VCaP (cell line): ENCODE results near the gene DNAJC22.
"Not testable (repeated sequence)": the region's sequence is repeated elsewhere in the genome, so short reads cannot be mapped to it uniquely, and the experiment has no call there.

Experiments used
- H3K27ac ChIP-seq: fragments of 450-650 bp; 2 replicates; pipeline ENCODE4 v1.5.1; 2017
- TF ChIP-seq, protein P1 (sequence below): fragments of 450-650 bp; conservative IDR thresholded peaks from 2 replicates; pipeline ENCODE4 v1.5.1; 2017; ENCODE audit warnings: mild to moderate bottlenecking, moderate library complexity

The DNAJC22 gene

DNA sequence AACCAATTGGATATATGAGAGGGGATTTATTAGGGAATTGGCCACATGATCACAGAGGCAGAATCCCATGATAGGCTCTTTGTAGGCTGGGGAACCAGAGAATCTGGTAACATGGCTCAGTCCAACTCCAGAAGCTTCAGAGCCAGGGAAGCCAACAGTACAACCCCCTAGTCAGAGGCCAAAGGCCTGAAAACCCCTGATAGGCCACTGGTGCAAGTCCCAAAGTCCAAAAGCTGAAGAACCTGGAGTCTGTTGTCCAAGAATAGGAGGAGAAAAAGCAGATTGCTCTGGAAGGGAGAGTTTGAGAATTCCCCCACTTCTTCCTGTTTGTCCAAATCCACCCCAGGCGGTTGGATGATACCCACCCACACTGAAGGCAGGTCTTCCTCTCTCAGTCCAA, 31.9 kb upstream of the DNAJC22 start:
- TF ChIP-seq, protein P1, sequence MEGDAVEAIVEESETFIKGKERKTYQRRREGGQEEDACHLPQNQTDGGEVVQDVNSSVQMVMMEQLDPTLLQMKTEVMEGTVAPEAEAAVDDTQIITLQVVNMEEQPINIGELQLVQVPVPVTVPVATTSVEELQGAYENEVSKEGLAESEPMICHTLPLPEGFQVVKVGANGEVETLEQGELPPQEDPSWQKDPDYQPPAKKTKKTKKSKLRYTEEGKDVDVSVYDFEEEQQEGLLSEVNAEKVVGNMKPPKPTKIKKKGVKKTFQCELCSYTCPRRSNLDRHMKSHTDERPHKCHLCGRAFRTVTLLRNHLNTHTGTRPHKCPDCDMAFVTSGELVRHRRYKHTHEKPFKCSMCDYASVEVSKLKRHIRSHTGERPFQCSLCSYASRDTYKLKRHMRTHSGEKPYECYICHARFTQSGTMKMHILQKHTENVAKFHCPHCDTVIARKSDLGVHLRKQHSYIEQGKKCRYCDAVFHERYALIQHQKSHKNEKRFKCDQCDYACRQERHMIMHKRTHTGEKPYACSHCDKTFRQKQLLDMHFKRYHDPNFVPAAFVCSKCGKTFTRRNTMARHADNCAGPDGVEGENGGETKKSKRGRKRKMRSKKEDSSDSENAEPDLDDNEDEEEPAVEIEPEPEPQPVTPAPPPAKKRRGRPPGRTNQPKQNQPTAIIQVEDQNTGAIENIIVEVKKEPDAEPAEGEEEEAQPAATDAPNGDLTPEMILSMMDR = no peak
- no peak overlapping the region for H3K27ac ChIP-seq

DNA sequence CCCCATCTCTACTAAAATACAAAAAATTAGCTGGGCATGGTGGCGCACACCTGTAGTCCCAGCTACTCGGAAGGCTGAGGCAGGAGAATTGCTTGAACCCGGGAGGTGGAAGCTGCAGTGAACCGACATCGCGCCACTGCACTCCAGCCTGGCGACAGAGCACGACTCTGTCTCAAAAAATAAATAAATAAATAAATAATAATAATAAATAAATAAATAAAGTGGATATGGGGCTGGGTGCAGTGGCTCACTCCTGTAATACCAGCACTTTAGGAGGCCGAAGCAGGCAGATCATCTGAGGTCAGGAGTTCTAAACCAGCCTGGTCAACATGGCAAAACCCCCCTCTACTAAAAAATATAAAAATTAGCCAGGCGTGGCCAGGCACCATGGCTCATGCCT, 29.6 kb upstream of the DNAJC22 start:
- not testable (repeated sequence) for H3K27ac ChIP-seq

DNA sequence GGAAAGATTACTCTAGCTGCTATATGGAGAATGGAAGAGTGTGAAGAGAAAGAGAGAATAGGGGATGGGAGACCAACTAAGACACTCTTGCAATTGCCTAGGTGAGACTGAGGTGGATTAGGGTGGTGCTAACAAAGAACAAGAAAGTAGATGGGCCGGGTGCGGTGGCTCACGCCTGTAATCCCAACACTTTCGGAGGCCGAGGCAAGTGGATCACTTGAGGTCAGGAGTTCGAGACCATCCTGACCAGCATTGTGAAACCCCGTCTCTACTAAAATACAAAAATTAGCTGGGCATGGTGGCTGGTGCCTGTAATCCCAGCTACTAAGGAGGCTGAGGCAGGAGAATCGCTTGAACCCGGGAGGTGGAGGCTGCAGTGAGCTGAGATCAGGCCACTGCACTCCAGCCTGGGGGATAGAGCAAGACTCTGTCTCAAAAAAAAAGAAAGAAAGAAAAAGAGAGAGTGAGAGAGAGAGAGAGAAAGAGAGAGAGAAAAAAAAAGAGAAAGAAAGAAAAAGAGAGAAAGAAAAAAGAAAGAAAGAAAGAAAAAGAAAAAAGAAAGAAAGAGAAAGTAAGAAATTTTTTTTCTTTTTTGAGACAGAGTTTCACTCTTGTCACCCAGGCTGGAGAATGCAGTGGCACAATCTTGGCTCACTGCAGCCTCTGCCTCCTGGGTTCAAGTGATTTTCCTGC, 26.1 kb upstream of the DNAJC22 start:
- H3K27ac ChIP-seq = not testable (repeated sequence)

DNA sequence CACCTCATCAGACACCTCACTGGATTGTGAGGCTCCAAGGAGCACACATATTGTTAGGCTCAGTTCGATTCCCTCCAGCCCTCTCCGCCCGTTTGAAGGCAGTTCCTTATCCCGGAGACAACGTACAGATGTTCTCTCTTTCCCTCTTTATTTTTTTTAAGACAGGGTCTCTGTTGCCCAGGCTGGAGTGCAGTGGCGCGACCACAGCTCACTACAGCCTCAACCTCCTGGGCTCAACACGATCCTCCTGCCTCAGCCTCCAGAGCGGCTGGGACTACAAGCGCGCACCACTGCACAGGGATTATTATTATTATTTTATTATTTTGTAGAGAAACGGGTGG, 24.4 kb upstream of the DNAJC22 start:
- TF ChIP-seq, protein P1 = no peak
- peak overlapping the region; percentile 78 for H3K27ac ChIP-seq

DNA sequence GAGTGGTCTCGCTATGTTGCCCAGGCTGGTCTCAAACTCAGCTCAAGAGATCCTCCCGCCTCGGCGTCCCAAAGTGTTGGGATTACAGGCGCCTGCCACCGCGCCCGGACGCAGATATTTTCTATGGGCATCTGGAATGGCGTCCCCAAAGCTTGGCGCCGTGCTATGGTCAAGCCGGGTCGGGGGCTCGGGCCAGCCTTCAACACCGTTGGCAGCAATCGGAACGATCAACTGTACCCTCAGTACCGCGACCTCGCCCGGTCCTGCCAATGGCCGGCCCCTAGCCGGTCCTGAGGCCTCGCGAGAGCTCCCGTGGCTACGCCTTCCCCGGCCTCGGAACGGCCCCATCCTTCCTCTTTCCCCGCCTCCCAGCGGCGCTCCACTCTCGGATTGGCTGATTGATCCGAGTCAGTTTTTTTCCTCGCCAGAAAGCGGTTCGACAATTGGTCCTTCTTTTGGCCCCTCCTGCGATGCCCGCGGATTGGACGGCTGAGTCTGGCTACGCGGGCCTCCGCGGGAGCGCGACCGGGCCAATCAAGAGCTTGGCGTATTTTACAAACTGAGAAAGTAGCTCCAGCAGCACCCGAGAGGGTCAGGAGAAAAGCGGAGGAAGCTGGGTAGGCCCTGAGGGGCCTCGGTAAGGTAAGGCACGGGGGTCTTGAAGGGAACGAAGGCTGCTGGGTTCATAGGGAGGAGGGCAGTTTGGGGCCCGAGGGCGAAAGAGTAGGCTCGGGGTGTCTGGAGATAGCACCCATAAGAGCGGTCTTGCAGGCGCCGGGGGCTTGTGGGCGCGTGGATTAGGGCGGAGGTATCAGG, 23.8 kb upstream of the DNAJC22 start, which contains the start of gene TROAP:
Gene TROAP, plus strand, starts transcription at position 548 of the 816 bp plus-strand sequence. CDS start 354 bp downstream, outside the sequence.
- H3K27ac ChIP-seq = peak within 1 kb of the TSS; percentile 78

DNA sequence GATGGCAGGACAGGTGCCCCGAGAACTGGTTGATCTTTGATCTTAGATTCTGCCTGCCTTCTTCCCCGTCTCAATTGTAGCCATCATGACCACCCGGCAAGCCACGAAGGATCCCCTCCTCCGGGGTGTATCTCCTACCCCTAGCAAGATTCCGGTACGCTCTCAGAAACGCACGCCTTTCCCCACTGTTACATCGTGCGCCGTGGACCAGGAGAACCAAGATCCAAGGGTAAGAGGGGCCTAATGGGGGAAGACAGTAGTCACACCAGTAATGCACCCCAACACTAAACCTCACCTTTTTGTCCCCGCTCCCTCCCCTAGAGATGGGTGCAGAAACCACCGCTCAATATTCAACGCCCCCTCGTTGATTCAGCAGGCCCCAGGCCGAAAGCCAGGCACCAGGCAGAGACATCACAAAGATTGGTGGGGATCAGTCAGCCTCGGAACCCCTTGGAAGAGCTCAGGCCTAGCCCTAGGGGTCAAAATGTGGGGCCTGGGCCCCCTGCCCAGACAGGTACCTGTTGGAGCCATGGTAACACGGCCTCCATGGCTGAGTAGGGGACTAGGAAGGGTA, 23.1 kb upstream of the DNAJC22 start:
- TF ChIP-seq, protein P1 = no peak
- H3K27ac ChIP-seq = peak overlapping the region; percentile 78; the same call in 1 of the 2 replicates

More for the DNA sequence above, 23.8 kb upstream of the DNAJC22 start, which contains the start of gene TROAP:
- TF ChIP-seq, protein P1 = no peak

DNA sequence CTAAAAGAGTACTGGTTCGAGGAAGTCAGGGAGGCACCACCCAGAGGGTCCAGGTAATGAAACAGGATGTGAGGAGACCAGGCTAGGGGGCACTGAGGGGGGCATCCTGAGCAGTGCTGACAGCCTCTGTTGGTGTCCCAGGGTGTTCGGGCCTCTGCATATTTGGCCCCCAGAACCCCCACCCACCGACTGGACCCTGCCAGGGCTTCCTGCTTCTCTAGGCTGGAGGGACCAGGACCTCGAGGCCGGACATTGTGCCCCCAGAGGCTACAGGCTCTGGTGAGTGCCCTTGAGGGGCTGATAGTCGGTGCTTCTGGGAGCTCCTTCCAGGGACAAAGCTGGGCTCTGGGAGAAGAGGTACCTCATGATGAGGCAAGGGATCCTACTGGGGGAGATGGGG, 21.1 kb upstream of the DNAJC22 start:
- H3K27ac ChIP-seq = no peak overlapping the region
- TF ChIP-seq, protein P1 = no peak

DNA sequence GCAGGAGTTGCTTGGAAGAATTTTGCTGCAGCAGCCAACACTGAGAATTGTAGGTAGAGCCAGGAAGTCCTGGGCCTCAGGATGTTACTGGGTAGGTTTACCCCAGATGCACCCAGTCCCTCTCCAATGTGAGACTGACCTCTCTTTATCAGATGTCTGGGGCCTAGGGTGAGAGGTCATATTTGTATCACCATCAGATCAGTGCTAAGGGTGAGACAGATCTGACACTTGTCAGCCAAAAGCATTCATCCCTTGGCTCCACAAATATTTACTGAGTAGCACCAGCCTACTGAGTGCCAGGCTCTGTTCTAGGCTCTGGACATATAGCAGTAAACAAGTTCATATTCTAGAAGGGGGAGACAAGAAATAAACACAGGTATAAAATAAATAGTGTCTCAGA, 19.3 kb upstream of the DNAJC22 start:
- TF ChIP-seq, protein P1 = no peak
- no peak overlapping the region for H3K27ac ChIP-seq
